ENCODE measurements around the gene MRPL14. TPM values are rescaled to one million over a fixed set of nuclear protein-coding genes. Genes with fewer than 3 reads are reported as not detected.
"Not testable (repeated sequence)": the region's sequence is repeated elsewhere in the genome, so short reads cannot be mapped to it uniquely, and the experiment has no call there.

Gene MRPL14
- total RNA-seq, 8 experiments from 2014 or later = 34.3 to 82.4 (median 56.0) TPM

DNA sequence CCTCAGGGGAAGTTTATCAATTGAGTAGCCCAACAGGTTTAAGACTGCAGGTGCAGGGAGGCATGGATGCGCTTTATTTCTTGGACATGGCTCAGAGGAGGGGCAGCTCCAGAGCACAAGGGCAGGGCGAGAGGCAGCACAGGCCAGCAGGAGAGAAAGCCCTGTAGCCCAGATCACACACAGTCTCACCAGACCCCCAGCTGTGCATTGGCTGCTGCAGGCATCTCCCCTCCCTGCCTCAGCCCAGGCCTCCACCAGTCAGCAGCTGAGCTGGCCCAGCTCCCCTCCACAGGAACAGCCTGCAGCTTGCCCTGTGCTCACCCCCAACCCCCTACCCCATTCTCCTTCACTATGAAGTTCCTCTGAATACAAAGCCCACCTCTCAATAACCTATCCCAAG lies 24.7 kb downstream of the MRPL14 start:
- in situ Hi-C loops (cut with MboI; ENCODE audit: low pct_unique_long_range_greater_than_20kb in 2 of 9, low sequenced_read_pairs in 9 of 9, unreplicated experiment in 9 of 9) = loop anchor here in 1 of 9 experiments (25.0 kb wide), 1 partner anchor 135 kb away; the partner anchor contains the start of gene HSP90AB1
- Histone ChIP-seq H3K27ac (no peak overlapping the region), H3K4me3 (no peak overlapping the region), H3K4me1 (replicated peaks in 1 of 2) (no peaks in the 10 kb centered on the region)
- WGBS, 10 experiments = 93 to 100% (median 100%) methylated on average over 1 to 2 of the region's 2 CpGs; no CpG with 5 or more reads in 7 of the 10 experiments
- peak in 2 of 8 experiments; percentile 9 to 16 for ATAC-seq (replicated peaks in 6 of 8)

- in situ Hi-C loops (cut with MboI; ENCODE audit: low pct_unique_long_range_greater_than_20kb in 2 of 9, low sequenced_read_pairs in 9 of 9, unreplicated experiment in 9 of 9) = loop anchor here in 1 of 9 experiments (25.0 kb wide), 1 partner anchor 135 kb away; the partner anchor contains the start of gene HSP90AB1
- no peaks in the 10 kb centered on the region for H3K4me1 ChIP-seq (replicated peaks in 1 of 2)
- 80 to 100% (median 93%) methylated on average over 1 to 3 of the region's 4 CpGs; no CpG with 5 or more reads in 2 of the 10 experiments for WGBS, 10 experiments
- no peak overlapping the region for H3K27ac ChIP-seq
- ATAC-seq (replicated peaks in 6 of 8) = no peak
- no peak overlapping the region for H3K4me3 ChIP-seq
Measured at GRCh38 chr6:44101832-44102231, 25.4 kb downstream of the MRPL14 start.

DNA sequence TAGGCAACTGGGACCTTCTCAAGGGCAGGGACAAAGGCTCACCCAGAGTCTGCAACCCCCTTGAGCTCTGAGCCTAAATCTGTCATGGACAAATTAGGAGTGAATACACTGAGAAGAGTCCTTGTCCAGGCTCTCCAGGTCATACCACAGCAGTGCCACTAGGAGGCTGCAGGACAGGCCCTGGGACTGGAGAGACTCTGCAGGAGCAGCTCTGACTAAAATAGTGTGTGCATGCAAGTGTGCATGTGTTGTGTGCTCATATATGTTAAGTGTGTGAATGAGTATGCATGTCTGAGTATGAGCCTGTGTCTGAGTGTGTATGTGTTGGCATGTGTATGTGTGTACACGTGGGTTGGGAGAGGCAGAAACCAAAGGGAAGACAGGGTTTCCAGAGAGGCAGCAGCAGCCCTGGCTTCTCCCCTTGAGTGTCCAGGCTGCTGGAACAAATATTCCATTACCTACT lies 27.1 kb downstream of the MRPL14 start:
- H3K4me1 ChIP-seq (replicated peaks in 1 of 2) = no peaks in the 10 kb centered on the region
- in situ Hi-C loops (cut with MboI; ENCODE audit: low pct_unique_long_range_greater_than_20kb in 2 of 9, low sequenced_read_pairs in 9 of 9, unreplicated experiment in 9 of 9) = loop anchor here in 1 of 9 experiments (25.0 kb wide), 1 partner anchor 137 kb away; the partner anchor contains the start of gene HSP90AB1
- H3K4me3 ChIP-seq = no peak overlapping the region
- H3K27ac ChIP-seq = no peak overlapping the region
- ATAC-seq (replicated peaks in 6 of 8) = peak; percentile 26 to 79 (median 52)
- WGBS, 10 experiments = 0 to 100% methylated on average over 1 of the region's 1 CpG; no CpG with 5 or more reads in 8 of the 10 experiments

- ATAC-seq (replicated peaks in 6 of 8) = no peak
- Histone ChIP-seq H3K4me3 (no peak overlapping the region), H3K27ac (no peak overlapping the region), H3K4me1 (replicated peaks in 1 of 2) (no peaks in the 10 kb centered on the region)
- WGBS, 10 experiments = 40 to 100% (median 63%) methylated on average over 1 of the region's 1 CpG; no CpG with 5 or more reads in 7 of the 10 experiments
- in situ Hi-C loops (cut with MboI; ENCODE audit: low pct_unique_long_range_greater_than_20kb in 2 of 9, low sequenced_read_pairs in 9 of 9, unreplicated experiment in 9 of 9) = loop anchor here in 6 of 9 experiments (25.0 kb wide), 2 partner anchors 337 to 437 kb away; partner anchors contain the start of gene VEGFA (in 2 of the 6)
Measured at GRCh38 chr6:44099192-44099591, 28.1 kb downstream of the MRPL14 start.

DNA sequence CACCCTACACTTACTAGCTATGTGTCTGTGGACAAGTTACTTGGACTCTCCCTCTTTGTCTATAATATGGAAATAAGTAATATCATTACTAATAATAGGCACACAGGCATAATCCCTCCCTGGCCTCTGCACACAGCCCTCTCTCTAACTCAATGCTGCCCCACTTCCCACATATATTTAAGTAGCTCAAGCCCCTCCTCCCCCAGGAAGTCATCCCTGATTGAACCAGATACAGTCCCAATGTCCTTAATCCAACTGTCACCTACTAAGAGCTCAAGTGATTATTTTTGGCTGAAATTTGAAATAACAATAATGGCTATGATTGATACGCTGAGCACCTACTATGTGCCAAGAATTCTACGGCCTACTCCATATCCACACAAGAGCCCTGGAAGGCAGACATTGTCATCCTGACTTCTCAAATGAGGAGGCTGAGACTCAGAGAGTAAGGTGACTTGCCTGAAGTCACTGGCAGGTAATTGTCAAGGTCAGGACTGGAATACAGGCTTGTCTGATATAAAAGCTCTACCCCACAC lies 29.4 kb downstream of the MRPL14 start:
- no peak overlapping the region for H3K4me3 ChIP-seq
- no peaks in the 10 kb centered on the region for H3K4me1 ChIP-seq (replicated peaks in 1 of 2)
- no peak for ATAC-seq (replicated peaks in 6 of 8)
- 37 to 94% (median 60%) methylated on average over 1 to 2 of the region's 2 CpGs; no CpG with 5 or more reads in 5 of the 10 experiments for WGBS, 10 experiments
- in situ Hi-C loops (cut with MboI; ENCODE audit: low pct_unique_long_range_greater_than_20kb in 2 of 9, low sequenced_read_pairs in 9 of 9, unreplicated experiment in 9 of 9) = loop anchor here in 6 of 9 experiments (25.0 kb wide), 2 partner anchors 336 to 436 kb away; partner anchors contain the start of gene VEGFA (in 2 of the 6)
- H3K27ac ChIP-seq = no peak overlapping the region

DNA sequence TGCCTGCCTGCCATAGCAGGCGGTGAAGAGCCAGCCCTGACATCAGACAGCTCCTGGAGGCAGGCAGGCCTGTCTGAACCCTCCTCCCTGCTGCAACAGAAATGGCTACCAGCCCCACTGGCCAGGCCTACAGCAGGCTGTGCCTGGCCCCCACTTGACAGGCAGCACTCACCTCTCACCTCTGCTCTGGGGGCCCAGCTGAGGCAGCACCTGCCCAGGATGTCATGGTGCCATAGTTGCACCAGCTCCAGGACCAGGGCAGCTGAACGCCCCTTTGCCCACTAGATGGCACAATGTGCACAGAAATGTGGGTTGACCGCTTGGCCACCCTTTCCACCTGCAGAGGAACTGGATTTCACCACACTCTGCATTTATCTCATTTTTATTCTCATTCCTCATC lies 30.6 kb downstream of the MRPL14 start:
- ATAC-seq (replicated peaks in 6 of 8) = peak; percentile 77 to 93 (median 91)
- H3K4me1 ChIP-seq (replicated peaks in 1 of 2) = no peaks in the 10 kb centered on the region
- H3K4me3 ChIP-seq = no peak overlapping the region
- 0 to 100% (median 69%) methylated on average over 1 to 2 of the region's 3 CpGs; no CpG with 5 or more reads in 2 of the 10 experiments for WGBS, 10 experiments
- no peak overlapping the region for H3K27ac ChIP-seq
- in situ Hi-C loops (cut with MboI; ENCODE audit: low pct_unique_long_range_greater_than_20kb in 2 of 9, low sequenced_read_pairs in 9 of 9, unreplicated experiment in 9 of 9) = loop anchor here in 6 of 9 experiments (25.0 kb wide), 2 partner anchors 334 to 434 kb away; partner anchors contain the start of gene VEGFA (in 2 of the 6)

DNA sequence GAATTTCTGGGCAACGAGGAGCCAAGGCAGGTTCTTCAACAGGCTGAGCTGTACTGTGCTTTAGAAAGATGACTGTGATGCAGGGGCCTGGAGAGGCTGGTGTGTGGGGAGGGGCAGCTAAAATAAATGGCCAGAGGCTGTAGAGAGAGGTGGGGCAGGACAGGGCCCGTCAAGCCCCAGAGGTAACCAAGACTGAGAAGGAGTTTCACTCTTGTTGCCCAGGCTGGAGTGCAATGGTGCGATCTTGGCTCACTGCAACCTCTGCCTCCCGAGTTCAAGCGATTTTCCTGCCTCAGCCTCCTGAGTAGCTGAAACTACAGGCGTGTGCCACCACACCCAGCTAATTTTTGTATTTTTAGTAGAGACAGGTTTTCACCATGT lies 32.0 kb downstream of the MRPL14 start:
- in situ Hi-C loops (cut with MboI; ENCODE audit: low pct_unique_long_range_greater_than_20kb in 2 of 9, low sequenced_read_pairs in 9 of 9, unreplicated experiment in 9 of 9) = loop anchor here in 6 of 9 experiments (25.0 kb wide), 2 partner anchors 333 to 433 kb away; partner anchors contain the start of gene VEGFA (in 2 of the 6)
- H3K4me1 ChIP-seq (replicated peaks in 1 of 2); H3K27ac ChIP-seq; H3K4me3 ChIP-seq; ATAC-seq (replicated peaks in 6 of 8): not testable (repeated sequence)
- WGBS, 10 experiments = 33 to 100% (median 75%) methylated on average over 1 to 5 of the region's 6 CpGs; no CpG with 5 or more reads in 4 of the 10 experiments

DNA sequence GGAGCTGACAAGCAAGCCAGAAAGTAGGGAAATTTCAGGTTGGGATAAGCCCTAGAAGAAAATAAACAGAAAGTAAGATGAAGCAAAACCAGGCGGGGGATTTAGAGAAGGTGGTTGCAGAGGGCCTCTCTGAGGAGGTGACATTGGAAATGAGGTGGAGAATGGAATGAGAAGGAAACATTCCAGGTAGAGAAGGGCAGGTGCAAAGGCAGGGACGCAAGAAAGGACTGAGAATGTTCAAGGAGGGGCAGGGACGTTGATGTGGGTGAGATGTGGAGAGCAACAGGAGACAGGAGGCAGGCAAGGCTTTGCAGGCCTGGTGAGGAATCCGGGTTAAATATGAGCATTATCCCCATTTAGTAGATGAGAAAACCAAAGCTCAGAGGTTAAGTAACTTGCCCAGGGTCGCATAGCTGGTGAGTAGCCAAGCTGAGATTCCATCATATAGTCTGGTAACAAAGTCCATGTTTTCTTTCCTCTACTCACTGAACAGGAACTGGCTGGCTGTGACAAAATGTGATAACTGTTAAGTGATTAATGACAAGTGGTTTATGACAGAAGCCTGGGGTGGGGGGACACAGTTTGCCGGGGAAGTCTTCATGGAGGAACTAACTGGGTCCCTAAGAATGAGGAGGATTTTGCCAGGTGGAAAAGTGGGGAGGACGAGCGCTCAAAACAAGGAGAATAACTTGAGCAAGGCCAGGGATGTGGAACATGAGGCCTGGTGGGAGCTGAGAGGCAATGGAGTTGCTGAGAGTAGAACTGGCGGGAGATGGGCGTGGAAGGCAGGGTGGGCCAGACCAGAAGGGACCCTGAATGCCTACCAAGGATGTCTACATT lies 32.6 kb downstream of the MRPL14 start:
- WGBS, 10 experiments = 79 to 100% (median 92%) methylated on average over 2 to 8 of the region's 10 CpGs
- no peaks in the 10 kb centered on the region for H3K4me1 ChIP-seq (replicated peaks in 1 of 2)
- in situ Hi-C loops (cut with MboI; ENCODE audit: low pct_unique_long_range_greater_than_20kb in 2 of 9, low sequenced_read_pairs in 9 of 9, unreplicated experiment in 9 of 9) = loop anchor here in 6 of 9 experiments (25.0 kb wide), 2 partner anchors 332 to 432 kb away; partner anchors contain the start of gene VEGFA (in 2 of the 6)
- no peak for ATAC-seq (replicated peaks in 6 of 8)
- H3K27ac ChIP-seq = no peak overlapping the region
- H3K4me3 ChIP-seq = no peak overlapping the region

DNA sequence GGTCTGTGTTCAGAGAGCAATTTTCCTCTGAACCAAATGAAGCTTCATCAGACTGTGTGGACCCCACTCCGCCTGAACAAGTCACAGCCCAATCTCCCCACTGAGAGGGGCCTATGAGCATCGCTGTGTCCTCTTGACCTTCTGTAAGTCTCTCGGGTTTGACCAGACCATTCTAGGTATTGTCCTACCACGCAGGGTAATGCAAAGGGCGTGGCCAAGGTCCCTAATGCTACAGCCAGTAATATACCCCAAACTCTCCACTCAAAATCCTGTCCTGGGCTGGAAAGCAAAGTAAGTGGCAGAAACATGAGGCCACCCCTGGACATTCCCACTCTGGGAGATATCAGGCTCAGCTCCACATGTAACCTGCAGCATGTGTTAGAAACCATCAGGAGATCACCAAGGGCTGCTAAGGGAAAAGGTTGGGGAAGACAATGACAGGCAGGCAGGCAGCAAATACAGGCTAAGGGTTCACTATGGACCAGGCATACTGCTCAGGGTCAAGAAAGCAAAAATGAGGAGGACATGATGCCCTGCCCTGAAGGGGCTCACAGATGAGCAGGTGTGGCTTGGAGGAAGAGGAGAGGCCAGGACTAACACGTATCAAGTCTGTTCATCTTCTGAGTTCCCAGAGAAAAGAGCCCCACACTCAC lies 33.4 kb downstream of the MRPL14 start:
- Histone ChIP-seq H3K4me3 (no peak overlapping the region), H3K27ac (no peak overlapping the region), H3K4me1 (replicated peaks in 1 of 2) (no peaks in the 10 kb centered on the region)
- 80 to 100% (median 92%) methylated on average over 1 to 4 of the region's 6 CpGs; no CpG with 5 or more reads in 3 of the 10 experiments for WGBS, 10 experiments
- in situ Hi-C loops (cut with MboI; ENCODE audit: low pct_unique_long_range_greater_than_20kb in 2 of 9, low sequenced_read_pairs in 9 of 9, unreplicated experiment in 9 of 9) = loop anchor here in 6 of 9 experiments (25.0 kb wide), 2 partner anchors 332 to 432 kb away; partner anchors contain the start of gene VEGFA (in 2 of the 6)
- no peak for ATAC-seq (replicated peaks in 6 of 8)

DNA sequence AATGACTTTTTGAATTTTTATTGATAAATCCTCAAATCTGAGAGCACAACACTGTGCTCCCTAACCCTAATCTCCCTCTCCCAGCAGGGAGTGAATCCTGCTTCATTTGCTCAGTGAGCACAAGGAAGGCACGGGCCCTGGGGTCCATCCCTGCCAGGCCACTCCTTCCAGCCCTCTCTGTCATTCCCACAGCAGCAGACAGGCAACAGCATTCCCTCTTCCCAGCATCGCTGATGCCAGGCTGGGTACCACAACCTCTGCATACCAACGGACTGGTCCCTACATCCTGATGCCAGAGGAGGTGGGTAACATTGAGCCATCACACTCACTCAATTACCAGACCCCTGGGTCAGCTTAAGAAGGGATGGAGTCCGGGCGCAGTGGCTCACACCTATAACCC lies 34.2 kb downstream of the MRPL14 start:
- no peak overlapping the region for H3K4me3 ChIP-seq
- in situ Hi-C loops (cut with MboI; ENCODE audit: low pct_unique_long_range_greater_than_20kb in 2 of 9, low sequenced_read_pairs in 9 of 9, unreplicated experiment in 9 of 9) = loop anchor here in 6 of 9 experiments (25.0 kb wide), 2 partner anchors 331 to 431 kb away; partner anchors contain the start of gene VEGFA (in 2 of the 6)
- WGBS, 10 experiments = 66 to 100% (median 84%) methylated on average over 1 to 3 of the region's 5 CpGs; no CpG with 5 or more reads in 4 of the 10 experiments
- H3K4me1 ChIP-seq (replicated peaks in 1 of 2) = no peaks in the 10 kb centered on the region
- H3K27ac ChIP-seq = no peak overlapping the region
- ATAC-seq (replicated peaks in 6 of 8) = no peak

DNA sequence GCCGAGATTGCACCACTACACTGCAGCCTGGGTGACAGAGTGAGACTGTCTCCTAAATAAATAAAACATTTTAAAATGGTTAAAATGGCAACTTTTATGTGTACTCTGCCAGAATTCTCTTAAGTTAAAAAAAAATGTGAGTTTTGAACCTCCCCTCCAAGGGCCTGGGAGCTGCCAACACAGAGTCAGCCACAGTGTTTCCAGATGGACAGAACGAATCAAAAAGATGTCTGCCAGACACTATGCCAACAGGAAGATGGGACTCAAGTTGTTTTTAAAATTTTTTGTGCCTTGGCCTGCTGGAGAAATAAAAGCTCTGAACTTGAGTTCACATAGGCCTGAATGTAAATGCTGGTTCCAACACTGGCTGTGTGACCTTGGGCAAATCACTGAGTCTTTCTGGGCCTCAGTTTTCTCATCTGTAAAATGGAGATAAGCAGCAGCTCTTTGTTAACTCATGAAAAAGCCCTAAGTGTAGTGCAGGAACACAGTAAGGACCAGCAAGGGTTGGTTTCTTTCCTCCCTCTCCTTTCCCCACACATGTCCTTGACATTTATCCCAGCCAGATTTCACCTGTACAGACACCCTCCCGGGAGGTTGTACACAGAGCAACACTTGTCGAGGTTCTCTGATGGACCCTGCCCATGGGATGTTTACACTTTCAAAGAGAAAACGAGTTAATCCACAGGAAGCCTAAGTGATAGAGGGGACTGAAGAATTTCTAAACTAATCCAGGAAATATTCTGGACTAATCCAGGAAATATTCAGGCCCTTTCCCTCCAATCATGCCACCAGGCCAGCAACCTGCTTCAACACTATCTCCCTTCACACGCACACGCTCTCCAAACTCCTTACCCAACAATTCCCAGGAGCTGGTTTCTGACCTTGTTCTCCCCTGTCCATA lies 35.0 kb downstream of the MRPL14 start:
- no peak for ATAC-seq (replicated peaks in 6 of 8)
- in situ Hi-C loops (cut with MboI; ENCODE audit: low pct_unique_long_range_greater_than_20kb in 2 of 9, low sequenced_read_pairs in 9 of 9, unreplicated experiment in 9 of 9) = loop anchor here in 6 of 9 experiments (25.0 kb wide), 2 partner anchors 330 to 430 kb away; partner anchors contain the start of gene VEGFA (in 2 of the 6)
- WGBS, 10 experiments = 38 to 100% (median 78%) methylated on average over 1 to 5 of the region's 7 CpGs
- H3K4me3 ChIP-seq = no peak overlapping the region
- no peaks in the 10 kb centered on the region for H3K4me1 ChIP-seq (replicated peaks in 1 of 2)
- H3K27ac ChIP-seq = no peak overlapping the region
